ENCODE results near the gene SYCN.
"Not testable (repeated sequence)": the region's sequence is repeated elsewhere in the genome, so short reads cannot be mapped to it uniquely, and the experiment has no call there.

The SYCN gene, protein sequence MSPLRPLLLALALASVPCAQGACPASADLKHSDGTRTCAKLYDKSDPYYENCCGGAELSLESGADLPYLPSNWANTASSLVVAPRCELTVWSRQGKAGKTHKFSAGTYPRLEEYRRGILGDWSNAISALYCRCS

DNA sequence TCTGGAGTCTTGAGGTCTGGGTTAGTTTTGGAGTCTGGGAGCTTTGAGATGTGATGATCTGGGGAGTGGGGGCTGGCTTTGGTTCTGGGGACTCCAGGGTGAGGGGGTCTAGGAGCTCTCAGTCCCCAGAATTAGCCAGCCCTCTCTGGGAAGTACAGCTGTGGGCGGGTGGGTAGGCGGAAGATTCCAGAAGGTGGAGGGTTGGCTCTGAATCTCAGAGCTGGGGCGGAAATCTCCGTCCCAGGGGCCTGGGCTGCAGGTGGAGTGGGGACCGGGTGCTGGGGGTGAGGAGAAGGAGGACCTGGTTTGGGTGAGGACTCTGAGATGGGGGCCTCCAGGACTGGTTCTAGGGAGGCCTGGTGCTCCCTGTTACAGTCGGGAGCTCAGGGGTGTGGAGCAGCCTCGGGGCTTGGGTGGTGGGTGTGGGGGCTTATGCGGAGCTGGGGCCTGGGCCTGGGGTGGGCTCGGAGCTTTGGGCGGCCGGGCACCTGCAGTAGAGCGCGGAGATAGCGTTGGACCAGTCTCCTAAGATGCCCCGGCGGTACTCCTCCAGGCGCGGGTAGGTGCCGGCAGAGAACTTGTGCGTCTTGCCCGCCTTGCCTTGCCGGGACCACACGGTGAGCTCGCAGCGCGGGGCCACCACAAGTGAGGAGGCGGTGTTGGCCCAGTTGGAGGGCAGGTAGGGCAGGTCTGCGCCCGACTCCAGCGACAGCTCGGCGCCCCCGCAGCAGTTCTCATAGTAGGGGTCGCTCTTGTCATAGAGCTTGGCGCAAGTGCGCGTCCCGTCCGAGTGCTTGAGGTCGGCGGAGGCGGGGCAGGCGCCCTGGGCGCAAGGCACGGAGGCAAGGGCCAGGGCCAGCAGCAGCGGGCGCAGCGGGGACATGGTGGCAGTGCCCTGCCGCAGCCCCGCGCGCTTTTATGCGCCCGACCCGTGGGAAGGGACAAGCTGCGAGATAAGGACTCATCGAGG, at the start of gene SYCN:
Gene SYCN, minus strand, starts transcription at position 892 of the 970 bp plus-strand sequence. Its CDS starts 9 bp downstream, at position 883.
- no peak for DNase-seq

DNA sequence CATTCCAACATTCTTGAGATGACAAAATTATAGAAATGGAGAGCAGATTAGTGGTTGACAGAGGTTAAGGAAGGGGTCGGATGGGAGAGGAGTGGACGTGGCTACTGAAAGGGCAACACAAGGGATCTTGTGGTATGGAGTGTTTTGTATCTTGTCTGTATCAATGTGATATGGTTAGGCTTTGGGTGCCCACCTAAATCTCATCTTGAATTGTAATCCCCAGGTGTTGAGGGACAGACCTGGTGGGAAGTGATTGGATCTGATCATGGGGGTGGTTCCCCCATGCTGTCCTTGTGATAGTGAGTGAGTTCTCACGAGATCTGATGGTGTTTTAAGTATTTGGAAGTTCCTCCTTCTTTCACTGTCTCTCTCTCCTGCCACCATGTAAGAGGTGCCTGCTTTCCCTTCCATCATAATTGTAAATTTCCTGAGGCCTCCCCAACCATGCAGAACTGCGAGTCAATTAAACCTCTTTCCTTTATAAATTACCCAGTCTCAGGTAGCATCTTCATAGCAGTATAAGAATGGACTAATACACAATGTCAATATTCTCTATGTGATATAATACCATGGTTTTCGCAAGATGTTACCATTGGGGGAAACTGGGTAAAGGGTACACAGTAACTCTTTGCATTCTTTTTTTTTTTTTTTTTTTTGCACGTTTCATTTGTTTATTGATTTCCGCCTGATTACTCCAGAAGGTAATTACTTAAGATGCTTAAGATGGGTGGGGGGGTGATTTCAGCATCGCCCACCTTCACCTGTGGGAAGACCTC, 49.5 kb upstream of the SYCN start:
- no peak for DNase-seq

DNA sequence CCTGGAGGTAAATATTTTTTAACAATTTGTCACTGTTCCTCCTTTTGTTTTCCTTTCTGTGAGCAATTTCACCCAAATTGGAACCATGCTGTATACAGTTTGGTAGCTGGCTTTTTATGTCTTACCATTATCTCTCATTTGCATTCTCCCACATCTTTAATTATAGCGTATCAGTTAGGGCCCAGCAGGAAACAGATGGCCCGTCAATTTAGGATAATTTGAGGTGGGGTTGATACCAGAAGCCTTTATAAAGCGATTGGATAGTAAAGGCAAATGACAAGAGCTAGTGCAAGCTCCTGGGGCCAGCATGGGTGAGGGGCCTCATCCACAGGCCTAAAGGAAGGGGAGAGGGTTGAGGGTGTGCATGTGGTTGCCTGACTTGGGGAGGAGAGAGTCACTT, 48.4 kb upstream of the SYCN start:
- DNase-seq, result no peak

GRCh38 chr19:39251846-39252245, 47.8 kb upstream of the SYCN start:
- DNase-seq, result no peak

GRCh38 chr19:39251081-39251480, 47.0 kb upstream of the SYCN start:
- DNase-seq, result no peak

DNA sequence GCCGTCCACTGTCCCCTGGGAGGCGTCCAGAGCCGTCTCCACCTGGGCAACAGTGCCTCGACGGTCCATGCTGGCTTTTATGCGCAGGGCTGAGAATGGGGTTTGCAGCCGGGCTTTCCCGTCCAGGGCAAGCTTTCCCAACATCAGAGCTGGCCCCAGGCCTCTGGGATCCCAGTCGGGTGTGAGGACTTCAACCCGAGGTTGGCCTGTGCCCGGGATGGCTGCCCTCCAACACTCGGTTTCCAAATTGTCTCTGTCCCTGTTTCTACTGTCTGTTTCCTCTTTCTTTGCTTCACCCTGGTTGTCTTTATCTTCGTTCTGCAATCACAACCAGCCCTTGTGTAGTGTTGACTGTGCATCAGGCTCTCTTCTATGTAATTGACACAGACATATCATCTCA, 44.7 kb upstream of the SYCN start, which contains the start of gene IFNL4:
Gene IFNL4, minus strand, starts transcription at position 51 of the 400 bp plus-strand sequence.
- DNase-seq, result no peak

DNA sequence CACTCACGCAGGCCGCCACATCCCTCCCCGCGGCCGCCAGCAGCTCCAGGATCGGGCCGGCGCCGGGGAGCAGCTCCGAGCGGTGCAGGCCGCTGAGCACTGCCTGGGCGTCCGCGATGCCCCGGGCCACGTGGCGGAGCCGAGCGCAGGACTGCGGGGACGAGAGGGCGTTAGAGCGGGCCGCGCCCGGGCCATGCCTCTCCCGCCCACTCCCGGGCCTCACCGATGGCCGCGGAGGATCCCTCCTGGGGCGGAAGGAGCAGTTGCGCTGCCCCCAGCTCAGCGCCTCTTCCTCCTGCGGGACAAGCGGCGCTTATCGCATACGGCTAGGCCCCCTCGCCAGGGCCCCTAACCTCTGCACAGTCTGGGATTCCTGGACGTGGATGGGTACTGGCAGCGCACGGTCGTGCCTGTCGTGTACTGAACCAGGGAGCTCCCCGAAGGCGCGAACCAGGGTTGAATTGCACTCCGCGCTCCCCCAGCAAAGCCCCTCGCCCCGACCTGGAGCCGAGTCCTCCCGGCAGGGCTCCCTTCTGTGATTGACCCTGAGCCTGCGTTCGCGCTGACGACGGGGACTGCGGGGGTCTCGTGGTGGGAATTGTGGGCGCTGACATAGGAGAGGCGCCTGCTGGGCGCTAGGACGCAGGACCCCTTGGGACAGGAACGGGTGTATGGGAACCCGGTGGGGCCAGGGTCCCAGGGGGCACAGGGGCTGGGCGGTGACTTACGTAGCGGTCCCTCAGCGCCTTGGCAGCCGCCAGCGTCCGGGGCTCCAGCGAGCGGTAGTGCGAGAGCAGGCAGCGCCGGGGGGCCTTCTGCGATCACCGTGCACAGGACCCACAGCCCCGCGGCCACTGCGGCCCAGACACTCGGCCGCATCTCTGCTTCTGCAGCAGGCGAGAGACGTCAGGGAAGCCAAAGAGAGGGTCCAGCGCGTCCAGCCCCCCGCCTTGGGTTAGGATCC, 43.9 kb upstream of the SYCN start:
- no peak for DNase-seq

GRCh38 chr19:39246951-39247669, 43.0 kb upstream of the SYCN start:
- DNase-seq, result no peak

GRCh38 chr19:39245166-39245565, 41.1 kb upstream of the SYCN start:
- not testable (repeated sequence) for DNase-seq

DNA sequence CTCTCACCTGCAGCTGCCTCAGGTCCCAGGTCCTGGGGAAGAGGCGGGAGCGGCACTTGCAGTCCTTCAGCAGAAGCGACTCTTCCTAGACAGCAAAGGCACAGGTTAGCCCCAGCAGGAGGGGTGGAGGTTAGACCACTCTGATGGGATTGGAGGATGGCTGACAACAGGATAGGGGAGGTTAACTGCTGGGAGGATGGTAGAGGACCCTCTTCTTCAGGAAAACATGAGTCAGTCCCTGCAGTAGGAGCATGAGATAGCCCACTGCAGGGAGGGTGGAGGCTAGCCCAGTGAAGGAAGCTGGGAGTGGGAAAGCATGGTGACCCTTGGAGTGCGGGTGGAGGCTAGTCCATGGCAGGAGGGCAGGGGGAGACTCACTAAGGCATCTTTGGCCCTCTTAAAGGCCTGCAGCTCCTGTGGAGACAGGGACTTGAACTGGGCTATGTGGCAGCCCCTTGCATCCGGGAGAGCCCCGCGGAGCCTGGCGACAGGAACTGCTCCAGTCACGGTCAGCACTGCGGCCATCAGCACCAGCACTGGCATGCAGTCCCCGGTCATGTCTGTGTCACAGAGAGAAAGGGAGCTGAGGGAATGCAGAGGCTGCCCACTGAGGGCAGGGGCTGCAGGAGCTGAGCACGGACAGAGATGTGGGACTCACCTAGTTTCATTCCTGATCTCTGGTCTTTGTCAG, 40.5 kb upstream of the SYCN start, which contains the start of gene IFNL3:
Gene IFNL3, minus strand, starts transcription at position 597 of the 691 bp plus-strand sequence. Its CDS starts 39 bp downstream, at position 558.
- DNase-seq, result not testable (repeated sequence)

- DNase-seq, result not testable (repeated sequence)
Measured at GRCh38 chr19:39243741-39244140, 39.7 kb upstream of the SYCN start.

GRCh38 chr19:39240421-39240820, 36.4 kb upstream of the SYCN start:
- DNase-seq, result no peak

DNA sequence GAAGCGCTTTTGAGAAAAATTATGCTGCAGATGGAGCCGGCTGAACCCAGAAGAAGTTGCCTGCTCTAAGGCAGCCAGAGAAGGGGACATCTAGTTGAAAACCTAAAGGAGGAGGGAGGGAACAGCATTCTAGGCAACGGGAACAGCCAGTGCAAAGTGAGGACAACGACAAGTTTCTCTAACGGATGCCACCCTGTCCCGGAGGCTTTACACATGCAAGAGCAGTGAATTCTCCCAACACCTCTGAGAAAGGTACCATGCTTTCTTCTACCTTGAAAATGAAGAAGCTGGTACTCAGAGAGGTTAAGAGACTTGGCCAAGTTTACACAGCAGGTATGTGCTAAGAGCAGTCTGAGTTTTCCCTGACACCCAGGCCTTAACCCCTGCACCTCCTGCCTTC, 34.9 kb upstream of the SYCN start:
- DNase-seq, result no peak

GRCh38 chr19:39238209-39238608, 34.1 kb upstream of the SYCN start:
- DNase-seq, result no peak

GRCh38 chr19:39237200-39238184, 33.4 kb upstream of the SYCN start:
- DNase-seq, result no peak

DNA sequence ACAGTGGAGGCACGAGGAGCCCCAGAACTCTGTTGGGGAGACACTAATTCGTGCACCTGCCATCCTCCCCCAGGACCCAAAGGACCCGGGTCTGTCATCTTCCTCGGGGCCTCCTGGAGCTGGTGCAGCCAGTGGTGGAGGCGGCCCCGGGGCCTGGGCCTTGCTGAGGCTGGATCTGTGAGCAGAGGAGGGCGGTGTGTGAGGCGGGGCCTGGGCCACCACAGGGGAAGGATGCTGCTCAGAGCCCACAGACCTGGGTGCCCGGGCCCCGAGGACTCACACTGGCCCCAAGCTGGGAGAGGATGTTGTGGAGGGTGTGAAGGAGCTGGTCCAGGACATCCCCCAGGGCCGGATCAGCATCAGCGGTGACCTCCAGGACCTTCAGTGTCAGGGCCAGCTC, 32.5 kb upstream of the SYCN start:
- no peak for DNase-seq

GRCh38 chr19:39232708-39233107, 28.6 kb upstream of the SYCN start:
- no peak for DNase-seq

- no peak for DNase-seq
Measured at GRCh38 chr19:39230096-39230764, 26.2 kb upstream of the SYCN start.

DNA sequence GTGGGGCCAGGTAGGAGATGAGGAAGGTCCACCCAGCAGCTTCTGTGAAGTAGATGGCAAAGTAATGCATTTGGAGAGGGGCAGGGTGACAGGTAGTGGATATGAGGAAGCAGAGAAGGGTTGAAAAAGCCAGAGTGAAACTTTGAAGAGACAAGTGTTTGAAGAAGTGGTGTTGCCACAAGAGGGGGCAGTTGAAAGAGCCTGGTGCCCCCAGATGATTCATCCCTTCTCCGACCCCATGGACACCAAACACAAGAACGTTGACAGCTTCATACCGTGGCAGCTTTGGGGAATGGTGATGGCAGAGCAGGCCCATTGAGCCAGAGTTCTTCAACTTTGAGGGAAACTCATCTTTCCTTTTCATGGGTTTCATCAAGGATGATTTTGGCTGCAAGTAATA, 20.8 kb upstream of the SYCN start:
- no peak for DNase-seq

Data from AML-193 (cell line).